Keratinocyte (primary cell): ENCODE measurements around the gene DCDC2. TPM values are rescaled to one million over a fixed set of nuclear protein-coding genes. Genes with fewer than 3 reads are reported as not detected.

ENCODE experiments used
- DNase-seq: peaks from one replicate; pipeline ENCODE4 v3.0.0-alpha.2; 2011; ENCODE audit warnings: low read depth, missing footprints, low spot score
- FAIRE-seq: peaks from 2 replicates; lab custom pipeline; 2011; peaks lifted over from hg19 to GRCh38; lab: Jason Lieb, UNC
- H2AFZ ChIP-seq: 2 replicates; pipeline ENCODE4 v1.6.0; 2012; ENCODE audit warnings: low read length, control low read depth, inconsistent platforms; ENCODE audit not compliant: control insufficient read depth
- H3K27ac ChIP-seq: 2 replicates; pipeline ENCODE4 v1.5.1; 2011; ENCODE audit warnings: low read length; ENCODE audit not compliant: control insufficient read depth, insufficient read depth
- H3K27me3 ChIP-seq: 3 replicates; pipeline ENCODE4 v1.6.0; 2011; ENCODE audit warnings: low read length; ENCODE audit not compliant: control insufficient read depth, insufficient read depth; ENCODE audit errors: extremely low read depth
- H3K36me3 ChIP-seq, 2 experiments: 2 replicates in 1 of 2; 3 replicates in 1 of 2; pipeline ENCODE4 v1.5.1; 2011; ENCODE audit warnings: low read length in 2 of 2, mild to moderate bottlenecking in 1 of 2; ENCODE audit not compliant: control insufficient read depth in 2 of 2, insufficient read depth in 2 of 2; ENCODE audit errors: extremely low read depth in 1 of 2
- H3K4me1 ChIP-seq: 3 replicates; pipeline ENCODE4 v1.5.1; 2011; ENCODE audit warnings: low read length; ENCODE audit not compliant: control insufficient read depth, insufficient read depth; ENCODE audit errors: extremely low read depth
- H3K4me2 ChIP-seq: 3 replicates; pipeline ENCODE4 v1.6.0; 2011; ENCODE audit warnings: low read depth, low read length; ENCODE audit not compliant: control insufficient read depth, insufficient read depth; ENCODE audit errors: extremely low read depth
- H3K4me3 ChIP-seq, 3 experiments: fragments of 200-600 bp in 1 of 3; sonication (generic) in 1 of 3; 2 replicates in 2 of 3; 3 replicates in 1 of 3; pipeline ENCODE4 v1.5.1; 2011 to 2016; ENCODE audit warnings: low read length in 3 of 3, mild to moderate bottlenecking in 3 of 3, control low read depth in 2 of 3, inconsistent platforms in 1 of 3, low read depth in 1 of 3, mixed read lengths in 1 of 3, mixed run types in 1 of 3, moderate library complexity in 1 of 3; ENCODE audit not compliant: control insufficient read depth in 2 of 3, insufficient read depth in 2 of 3; ENCODE audit errors: extremely low read depth in 1 of 3
- H3K79me2 ChIP-seq: 2 replicates; pipeline ENCODE4 v1.6.0; 2012; ENCODE audit warnings: low read length; ENCODE audit not compliant: control insufficient read depth, insufficient read depth
- H3K9ac ChIP-seq: 3 replicates; pipeline ENCODE4 v1.6.0; 2011; ENCODE audit warnings: low read length; ENCODE audit not compliant: control insufficient read depth, insufficient read depth; ENCODE audit errors: extremely low read depth
- H3K9me1 ChIP-seq: 3 replicates; pipeline ENCODE4 v1.6.0; 2011; ENCODE audit warnings: low read length; ENCODE audit not compliant: control insufficient read depth, insufficient read depth; ENCODE audit errors: extremely low read depth
- H3K9me3 ChIP-seq: 2 replicates; pipeline ENCODE4 v1.5.1; 2012; ENCODE audit warnings: low read depth, low read length; ENCODE audit not compliant: control insufficient read depth
- H4K20me1 ChIP-seq: 3 replicates; pipeline ENCODE4 v1.6.0; 2011; ENCODE audit warnings: low read length; ENCODE audit not compliant: control insufficient read depth, insufficient read depth; ENCODE audit errors: extremely low read depth
- EZH2 ChIP-seq: IDR thresholded peaks from one replicate; pipeline ENCODE4 v1.6.1; 2012; ENCODE audit warnings: inconsistent platforms, mild to moderate bottlenecking, low read length, moderate library complexity
- dilution Hi-C: fragments of 300-500 bp; cut with MboI; formaldehyde crosslinking; loops from one replicate; pipeline ENCODE4 v1.7.0; 2020; ENCODE audit warnings: low sequenced_read_pairs; ENCODE audit not compliant: extremely low pct_ligation_motif_present
- polyA plus RNA-seq, 5 experiments: library from polyadenylated mRNA; depleted of rRNA in 3 of 5; stranded (reverse) in 3 of 5; stranded (forward) in 1 of 5; unstranded in 1 of 5; fragments of >200 nt; gene quantifications; 1 replicate in 1 of 5; 2 replicates in 3 of 5; 3 replicates in 1 of 5; pipeline versions ENCODE4 v1.2.1 to v1.2.3, GENCODE V29; 2011 to 2012; ENCODE audit warnings: missing spikeins in 2 of 5, low read depth in 1 of 5, low replicate concordance in 1 of 5
- TF ChIP-seq, protein P1 (sequence below), 3 experiments: IDR thresholded peaks in 1 of 3; conservative IDR thresholded peaks in 1 of 3; optimal IDR thresholded peaks in 1 of 3; 2 replicates in 2 of 3; 3 replicates in 1 of 3; pipeline versions ENCODE3 to v1.5.1; 2011; ENCODE audit warnings: low read length in 3 of 3, mild to moderate bottlenecking in 3 of 3, moderate library complexity in 2 of 3, control low read depth in 1 of 3, inconsistent platforms in 1 of 3; ENCODE audit not compliant: insufficient read depth in 2 of 3; ENCODE audit errors: extremely low read depth in 1 of 3

The DCDC2 gene
- polyA plus RNA-seq, 1 donor (not counting 4 experiments of a cell fraction or from before 2014, with no cell fraction given), result 0.10 TPM

DNA sequence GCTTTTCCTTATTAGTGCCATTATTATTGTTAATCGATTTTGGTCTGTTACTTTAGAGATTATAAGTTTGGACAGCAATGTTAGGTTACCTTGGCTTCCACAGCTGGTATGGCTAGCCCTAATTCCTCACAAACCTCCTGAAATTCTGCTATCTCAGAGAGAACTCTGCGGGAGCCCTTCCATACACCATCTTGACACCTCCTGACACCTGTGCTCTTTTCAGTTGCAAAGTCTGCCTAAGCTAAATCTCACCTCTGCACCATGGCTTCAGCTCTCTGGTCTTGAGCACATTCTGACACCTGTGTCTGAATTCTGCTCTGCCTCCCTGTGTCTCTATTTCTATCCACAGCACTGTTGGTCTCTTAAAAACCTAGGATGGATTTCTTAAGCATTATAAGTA, 106.5 kb downstream of the DCDC2 start:
- H2AFZ ChIP-seq, result no peak overlapping the region
- dilution Hi-C loops, result no loop called here
- no peak overlapping the region for H3K9ac ChIP-seq
- no peaks in the 10 kb centered on the region for H3K36me3 ChIP-seq
- no peaks in the 10 kb centered on the region for H3K4me1 ChIP-seq
- no peaks in the 10 kb centered on the region for H4K20me1 ChIP-seq
- no peak overlapping the region for H3K4me2 ChIP-seq
- no peak overlapping the region for H3K27ac ChIP-seq
- DNase-seq, result no peak
- no peaks in the 10 kb centered on the region for H3K9me3 ChIP-seq
- H3K27me3 ChIP-seq, result no peaks in the 10 kb centered on the region
- no peaks in the 10 kb centered on the region for H3K9me1 ChIP-seq
- no peak overlapping the region for H3K4me3 ChIP-seq
- no peak for FAIRE-seq
- TF ChIP-seq, protein P1, sequence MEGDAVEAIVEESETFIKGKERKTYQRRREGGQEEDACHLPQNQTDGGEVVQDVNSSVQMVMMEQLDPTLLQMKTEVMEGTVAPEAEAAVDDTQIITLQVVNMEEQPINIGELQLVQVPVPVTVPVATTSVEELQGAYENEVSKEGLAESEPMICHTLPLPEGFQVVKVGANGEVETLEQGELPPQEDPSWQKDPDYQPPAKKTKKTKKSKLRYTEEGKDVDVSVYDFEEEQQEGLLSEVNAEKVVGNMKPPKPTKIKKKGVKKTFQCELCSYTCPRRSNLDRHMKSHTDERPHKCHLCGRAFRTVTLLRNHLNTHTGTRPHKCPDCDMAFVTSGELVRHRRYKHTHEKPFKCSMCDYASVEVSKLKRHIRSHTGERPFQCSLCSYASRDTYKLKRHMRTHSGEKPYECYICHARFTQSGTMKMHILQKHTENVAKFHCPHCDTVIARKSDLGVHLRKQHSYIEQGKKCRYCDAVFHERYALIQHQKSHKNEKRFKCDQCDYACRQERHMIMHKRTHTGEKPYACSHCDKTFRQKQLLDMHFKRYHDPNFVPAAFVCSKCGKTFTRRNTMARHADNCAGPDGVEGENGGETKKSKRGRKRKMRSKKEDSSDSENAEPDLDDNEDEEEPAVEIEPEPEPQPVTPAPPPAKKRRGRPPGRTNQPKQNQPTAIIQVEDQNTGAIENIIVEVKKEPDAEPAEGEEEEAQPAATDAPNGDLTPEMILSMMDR (optimal IDR thresholded peaks at IDR 0.05 in 1 of 3, IDR thresholded peaks at IDR 0.05 in 1 of 3, conservative IDR thresholded peaks at IDR 0.05 in 1 of 3; ENCODE audit: extremely low read depth in 1 of 3, insufficient read depth in 2 of 3, low read length in 3 of 3), result no peak
- TF ChIP-seq EZH2, result no peak
- no peaks in the 10 kb centered on the region for H3K79me2 ChIP-seq

DNA sequence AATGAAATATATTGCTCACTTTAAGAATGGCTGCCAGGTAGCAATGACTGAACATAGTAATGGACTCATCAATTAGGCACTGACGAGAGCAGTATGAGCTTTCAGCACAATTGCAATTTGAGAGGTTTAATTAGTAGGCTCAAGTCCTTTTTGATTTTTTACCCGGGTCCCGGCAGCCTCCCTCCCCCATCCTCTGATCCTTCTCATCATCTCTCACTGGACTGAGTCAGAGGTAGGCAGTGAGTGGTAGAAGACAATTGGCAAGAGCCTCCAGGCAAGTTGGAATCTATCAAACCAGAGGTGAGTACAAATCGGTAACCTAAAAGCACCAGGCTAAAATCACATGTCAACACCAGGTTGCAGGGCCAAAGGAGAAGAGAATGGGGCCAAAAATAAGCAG, 107.9 kb downstream of the DCDC2 start:
- no peak for FAIRE-seq
- H4K20me1 ChIP-seq, result no peaks in the 10 kb centered on the region
- TF ChIP-seq, protein P1 (optimal IDR thresholded peaks at IDR 0.05 in 1 of 3, IDR thresholded peaks at IDR 0.05 in 1 of 3, conservative IDR thresholded peaks at IDR 0.05 in 1 of 3; ENCODE audit: extremely low read depth in 1 of 3, insufficient read depth in 2 of 3, low read length in 3 of 3), result no peak
- no peak for TF ChIP-seq EZH2

More for the DNA sequence above, 107.9 kb downstream of the DCDC2 start:
- no peak for DNase-seq
- Histone ChIP-seq H3K9me3 (no peaks in the 10 kb centered on the region), H3K4me2 (no peak overlapping the region), H3K9ac (no peak overlapping the region), H3K79me2 (no peaks in the 10 kb centered on the region), H3K4me3 (no peak overlapping the region), H2AFZ (no peak overlapping the region), H3K27ac (no peak overlapping the region), H3K27me3 (no peaks in the 10 kb centered on the region), H3K4me1 (no peaks in the 10 kb centered on the region), H3K9me1 (no peaks in the 10 kb centered on the region), H3K36me3 (no peaks in the 10 kb centered on the region)
- dilution Hi-C loops, result no loop called here
